Adrenal gland (tissue), 12 donors: ENCODE data around the gene EPPIN. TPM values are rescaled to one million over a fixed set of nuclear protein-coding genes. Genes with fewer than 3 reads are reported as not detected.

ENCODE experiments used
- DNase-seq, 7 donors: peaks; one replicate each; pipeline ENCODE4 v3.0.0-alpha.2; 2019 to 2020
- H3K27ac ChIP-seq, 5 donors: fragments of 200-600 bp; sonication (generic) in 4 of 5; 1 replicate in 3 of 5; 2 replicates in 2 of 5; pipeline versions ENCODE4 v1.5.1 to v1.8.0; 2016 to 2020; ENCODE audit warnings: mild to moderate bottlenecking in 1 of 5
- H3K27me3 ChIP-seq: fragments of 200-600 bp; 2 replicates; pipeline ENCODE4 v1.8.0; 2021
- H3K36me3 ChIP-seq, 2 donors: fragments of 200-600 bp; replicated peaks in 1 of 2; 1 replicate in 1 of 2; 2 replicates in 1 of 2; pipeline versions ENCODE4 v1.5.1 to v1.8.0; 2018 to 2022
- H3K4me1 ChIP-seq, 2 donors: fragments of 200-600 bp; replicated peaks in 1 of 2; 1 replicate in 1 of 2; 2 replicates in 1 of 2; pipeline versions ENCODE4 v1.5.1 to v1.8.0; 2018 to 2021
- H3K4me3 ChIP-seq, 4 donors: fragments of 200-600 bp; sonication (generic) in 3 of 4; one replicate each; pipeline ENCODE4 v1.5.1; 2016 to 2018
- H3K9me3 ChIP-seq, 3 donors: fragments of 200-600 bp; sonication (generic) in 1 of 3; replicated peaks in 1 of 3; 1 replicate in 2 of 3; 2 replicates in 1 of 3; pipeline versions ENCODE4 v1.5.1 to v1.8.0; 2016 to 2021
- CTCF ChIP-seq, 6 experiments: fragments of 450-650 bp in 4 of 6; fragments of 200-600 bp in 2 of 6; sonication (generic) in 1 of 6; IDR thresholded peaks; 1 replicate in 5 of 6; 2 replicates in 1 of 6; pipeline versions ENCODE4 v1.5.1 to v1.8.0; 2016 to 2021; ENCODE audit warnings: antibody characterized with exemption in 6 of 6, mild to moderate bottlenecking in 2 of 6, moderate library complexity in 1 of 6
- POLR2A ChIP-seq, 2 donors: fragments of 450-650 bp; IDR thresholded peaks; one replicate each; pipeline ENCODE4 v1.6.1; 2017; ENCODE audit warnings: antibody characterized with exemption in 2 of 2, mild to moderate bottlenecking in 2 of 2, moderate library complexity in 1 of 2
- WGBS, 4 donors: extraction: QIAGEN DNeasy Blood & Tissue Kit in 2 of 4; methylation state at CpG; one replicate each; pipeline versions ENCODE4 v1.1.5 to v1.1.7; 2013 to 2017; 5-methylcytosine and 5-hydroxymethylcytosine counted together
- intact Hi-C, 2 donors: fragments of 100-400 bp; cut with DNase I; formaldehyde crosslinking; loops; one replicate each; pipeline versions ENCODE4 v1.14.1 to v1.15.0; 2022 to 2023
- polyA plus RNA-seq, 3 donors: library from polyadenylated mRNA; stranded (reverse); fragments of 200-250 nt in 2 of 3; fragments of 350-450 nt in 1 of 3; fragmentation: Illumina TruSeq in 1 of 3; extraction: RNeasy Lipid Tissue Mini Kit (QIAGEN cat#74804) in 1 of 3; gene quantifications; one replicate each; pipeline ENCODE4 v1.2.3, GENCODE V29; 2013 to 2014
- total RNA-seq, 9 donors: library from RNA; depleted of rRNA in 4 of 9; stranded (reverse); fragments of >200 nt in 4 of 9; fragments of 120-200 nt in 1 of 9; fragmentation: NEBNext Ultra II Directional in 1 of 9; extraction: Animal tissue kit (Norgen Biotek cat#: 25700) in 1 of 9; gene quantifications; one replicate each; pipeline versions ENCODE4 v1.1.0 to v1.2.4, GENCODE V29; 2013 to 2023
- donor health status: healthy with polysubstance abuse.
- donor health status: Bipolar disorder and iron deficiency.
- donor health status: DM: yes; HTN: yes; CAD: no.
- donor health status: DM: no; HTN: no; CAD: no.
- donor health status: DM: no; HTN: no; CAD: no.
- donor health status: DM: yes; HTN: yes; CAD: no.

Gene EPPIN
- total and polyA plus RNA-seq, 12 donors: not detected

GRCh38 chr20:45550765-45551164 lies 3.6 kb upstream of the EPPIN start:
- Histone ChIP-seq H3K27me3 (peaks cover 3% of the 10 kb centered on the region), H3K27ac (no peak overlapping the region), H3K4me1 (no peaks in the 10 kb centered on the region), H3K9me3 (no peaks in the 10 kb centered on the region), H3K4me3 (no peak overlapping the region), H3K36me3 (no peaks in the 10 kb centered on the region)
- no peak for TF ChIP-seq CTCF (IDR thresholded peaks at IDR 0.05)
- TF ChIP-seq POLR2A (IDR thresholded peaks at IDR 0.05): no peak
- intact Hi-C loops: no loop called here
- DNase-seq: no peak

GRCh38 chr20:45548410-45548809 lies 1.2 kb upstream of the EPPIN start:
- Histone ChIP-seq H3K9me3 (no peaks in the 10 kb centered on the region), H3K36me3 (no peaks in the 10 kb centered on the region), H3K4me1 (no peaks in the 10 kb centered on the region), H3K27ac (no peak overlapping the region), H3K4me3 (no peak overlapping the region), H3K27me3 (peaks cover 3% of the 10 kb centered on the region)
- intact Hi-C loops: loop anchor here (5.0 to 10.0 kb wide), 2 partner anchors 224 to 226 kb away; no protein-coding TSS in a partner anchor
- no peak for TF ChIP-seq POLR2A (IDR thresholded peaks at IDR 0.05)
- TF ChIP-seq CTCF (IDR thresholded peaks at IDR 0.05): no peak
- no peak for DNase-seq
- WGBS, 4 donors: 76 to 85% (median 77%) methylated on average over 7 of the region's 7 CpGs

- Histone ChIP-seq H3K36me3 (no peaks in the 10 kb centered on the region), H3K27ac (no peak overlapping the region), H3K4me3 (no peak overlapping the region), H3K27me3 (peaks cover 10% of the 10 kb centered on the region), H3K4me1 (no peaks in the 10 kb centered on the region), H3K9me3 (no peaks in the 10 kb centered on the region)
- TF ChIP-seq CTCF (IDR thresholded peaks at IDR 0.05) (peak in 5 of 6 experiments; percentile 31 to 42 (median 37)), POLR2A (IDR thresholded peaks at IDR 0.05) (no peak)
- DNase-seq: no peak
- 11 to 27% (median 19%) methylated on average over 4 to 5 of the region's 5 CpGs for WGBS, 4 donors
- intact Hi-C loops: loop anchor here (5.0 to 10.0 kb wide), 2 partner anchors 226 to 229 kb away; no protein-coding TSS in a partner anchor
Observed at GRCh38 chr20:45545754-45546453, 1.3 kb downstream of the EPPIN start.

- intact Hi-C loops: loop anchor here (5.0 to 10.0 kb wide), 2 partner anchors 227 to 229 kb away; no protein-coding TSS in a partner anchor
- Histone ChIP-seq H3K4me1 (no peaks in the 10 kb centered on the region), H3K27me3 (peaks cover 13% of the 10 kb centered on the region), H3K27ac (no peak overlapping the region), H3K4me3 (no peak overlapping the region), H3K36me3 (no peaks in the 10 kb centered on the region), H3K9me3 (no peaks in the 10 kb centered on the region)
- no peak for DNase-seq
- WGBS, 4 donors: 54 to 72% (median 65%) methylated on average over 3 of the region's 3 CpGs
- TF ChIP-seq POLR2A (IDR thresholded peaks at IDR 0.05): no peak
- no peak for TF ChIP-seq CTCF (IDR thresholded peaks at IDR 0.05)
Observed at GRCh38 chr20:45545351-45545750, 1.9 kb downstream of the EPPIN start.
